GM23338 (cell line): ENCODE results near the gene TTC3.

Experiments
- CTCF ChIP-seq, 2 experiments: fragments of 200-600 bp in 1 of 2; sonication (generic) in 1 of 2; conservative IDR thresholded peaks; 2 replicates each; pipeline versions ENCODE4 v1.5.1 to v1.6.1; 2016 to 2017; ENCODE audit warnings: antibody characterized with exemption in 2 of 2, low read depth in 2 of 2, mild to moderate bottlenecking in 2 of 2, moderate library complexity in 1 of 2
- EZH2 ChIP-seq: fragments of 200-600 bp; sonication (generic); IDR thresholded peaks from one replicate; pipeline ENCODE4 v1.8.0; 2017; ENCODE audit warnings: antibody characterized with exemption, mild to moderate bottlenecking, low read depth; ENCODE audit not compliant: unreplicated experiment
- JUNB ChIP-seq: IDR thresholded peaks from one replicate; pipeline ENCODE4 v1.6.1; 2016; ENCODE audit warnings: antibody characterized with exemption; ENCODE audit not compliant: unreplicated experiment
- POLR2AphosphoS5 ChIP-seq: IDR thresholded peaks from 2 replicates; pipeline ENCODE4 v1.6.1; 2016; ENCODE audit warnings: antibody characterized with exemption, low read depth
- ZNF114 ChIP-seq: fragments of 250-450 bp; sonication (Bioruptor Pico); IDR thresholded peaks from 2 replicates; pipeline ENCODE4 v1.5.0; 2020; ENCODE audit warnings: mild to moderate bottlenecking, moderate library complexity

DNA sequence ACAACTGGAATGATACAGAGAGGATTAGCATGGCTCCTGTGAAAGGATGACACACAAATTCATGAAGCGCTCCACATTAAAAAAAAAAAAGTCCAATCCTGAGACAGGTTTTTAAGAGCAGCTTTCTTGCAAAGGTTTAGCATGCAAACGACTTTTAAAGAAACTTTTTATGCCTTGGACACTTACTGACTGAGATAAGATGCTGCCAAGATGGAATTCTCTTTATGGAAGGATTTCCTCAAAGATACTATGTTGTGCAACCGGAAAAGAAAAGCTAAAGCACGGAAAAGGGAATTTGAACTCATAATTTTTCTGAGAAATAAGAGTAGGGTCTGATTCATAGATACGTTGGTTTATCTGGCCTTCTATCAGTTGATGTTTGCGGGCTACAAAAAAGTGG is 27.5 kb upstream of the TTC3 start:
- TF ChIP-seq POLR2AphosphoS5, result no peak
- no peak for TF ChIP-seq ZNF114 (CRISPR knock-in tag)
- no peak for TF ChIP-seq EZH2
- no peak for TF ChIP-seq CTCF (conservative IDR thresholded peaks at IDR 0.05; ENCODE audit: low read depth in 2 of 2)
- TF ChIP-seq JUNB, result no peak
